GM20000 (cell line): ENCODE data around the gene AXDND1.

Source experiments
- DNase-seq: peaks from one replicate; pipeline ENCODE4 v3.0.0; 2012; ENCODE audit warnings: low spot score
- TF ChIP-seq, protein P1 (sequence below): IDR thresholded peaks from 2 replicates; pipeline ENCODE4 v1.5.1; 2012; ENCODE audit warnings: mild to moderate bottlenecking, control low read depth; ENCODE audit errors: extremely low read depth, missing control alignments

AXDND1 gene

DNA sequence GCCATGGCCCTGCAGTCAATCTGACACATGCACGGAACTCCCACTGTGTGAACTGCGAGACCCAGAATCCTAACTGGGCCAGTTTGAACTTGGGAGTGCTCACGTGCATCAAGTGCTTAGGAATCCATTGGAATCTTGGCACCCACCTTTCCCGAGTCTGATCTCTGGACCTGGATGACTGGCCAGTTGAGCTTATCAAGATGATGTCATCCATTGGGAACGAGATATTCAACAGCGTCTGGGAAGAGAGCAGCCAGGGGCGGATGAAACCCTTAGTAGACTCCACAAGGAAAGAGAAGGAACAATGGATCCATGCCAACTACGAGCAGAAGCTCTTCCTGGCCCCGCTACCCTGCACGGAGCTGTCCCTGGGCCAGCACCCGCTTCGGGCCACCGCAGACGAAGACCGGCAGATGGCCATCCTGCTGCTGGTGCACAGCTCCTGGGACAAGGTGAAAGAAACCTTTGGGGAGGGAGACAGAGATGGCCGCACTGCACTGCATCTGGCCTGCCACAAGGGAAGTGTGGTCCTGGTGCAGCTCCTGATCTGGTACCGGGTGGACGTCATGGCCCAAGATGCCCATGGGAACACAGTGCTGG is 222.8 kb downstream of the AXDND1 start:
- peak; percentile 15 for DNase-seq
- TF ChIP-seq, protein P1, sequence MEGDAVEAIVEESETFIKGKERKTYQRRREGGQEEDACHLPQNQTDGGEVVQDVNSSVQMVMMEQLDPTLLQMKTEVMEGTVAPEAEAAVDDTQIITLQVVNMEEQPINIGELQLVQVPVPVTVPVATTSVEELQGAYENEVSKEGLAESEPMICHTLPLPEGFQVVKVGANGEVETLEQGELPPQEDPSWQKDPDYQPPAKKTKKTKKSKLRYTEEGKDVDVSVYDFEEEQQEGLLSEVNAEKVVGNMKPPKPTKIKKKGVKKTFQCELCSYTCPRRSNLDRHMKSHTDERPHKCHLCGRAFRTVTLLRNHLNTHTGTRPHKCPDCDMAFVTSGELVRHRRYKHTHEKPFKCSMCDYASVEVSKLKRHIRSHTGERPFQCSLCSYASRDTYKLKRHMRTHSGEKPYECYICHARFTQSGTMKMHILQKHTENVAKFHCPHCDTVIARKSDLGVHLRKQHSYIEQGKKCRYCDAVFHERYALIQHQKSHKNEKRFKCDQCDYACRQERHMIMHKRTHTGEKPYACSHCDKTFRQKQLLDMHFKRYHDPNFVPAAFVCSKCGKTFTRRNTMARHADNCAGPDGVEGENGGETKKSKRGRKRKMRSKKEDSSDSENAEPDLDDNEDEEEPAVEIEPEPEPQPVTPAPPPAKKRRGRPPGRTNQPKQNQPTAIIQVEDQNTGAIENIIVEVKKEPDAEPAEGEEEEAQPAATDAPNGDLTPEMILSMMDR: no peak

DNA sequence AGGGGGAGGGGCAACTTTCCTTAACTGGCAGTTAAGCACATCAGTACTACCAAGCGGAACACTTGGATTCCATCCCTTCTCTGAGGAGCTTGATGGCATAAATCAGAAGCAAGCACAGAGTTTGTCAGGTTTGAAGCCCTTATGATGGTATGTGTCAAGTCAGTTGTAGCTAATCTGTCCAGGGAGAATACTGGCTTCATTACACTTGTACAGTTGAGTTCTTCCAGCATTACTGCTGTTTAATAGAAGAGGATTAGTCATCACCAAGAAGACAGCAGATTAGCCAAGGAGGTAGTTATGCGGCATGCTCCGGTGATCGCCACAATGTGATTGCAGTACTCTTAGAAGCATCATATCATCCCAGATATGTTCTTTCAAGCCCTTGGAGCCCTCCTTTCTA is 223.7 kb downstream of the AXDND1 start:
- TF ChIP-seq, protein P1: no peak
- no peak for DNase-seq

DNA sequence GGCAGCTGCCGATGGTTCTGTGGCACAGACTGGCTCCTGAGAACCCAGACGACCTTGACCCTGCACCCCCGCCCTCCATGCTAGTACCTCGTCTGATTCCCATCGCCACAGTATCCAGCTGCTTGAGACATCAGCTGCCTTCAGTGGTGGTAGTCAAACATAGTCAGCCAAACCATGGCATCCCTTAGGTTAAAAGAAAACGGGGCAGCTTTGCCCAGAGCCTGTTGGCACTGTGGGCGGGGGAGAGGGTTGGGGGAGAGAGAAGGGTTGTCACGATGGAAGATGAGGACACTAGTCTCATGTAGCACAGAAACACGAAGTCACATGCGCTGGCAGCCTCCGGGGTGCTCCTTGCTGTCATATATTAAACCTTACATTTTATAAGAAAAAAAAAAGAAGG is 224.9 kb downstream of the AXDND1 start:
- peak; percentile 9 for DNase-seq
- TF ChIP-seq, protein P1: no peak

DNA sequence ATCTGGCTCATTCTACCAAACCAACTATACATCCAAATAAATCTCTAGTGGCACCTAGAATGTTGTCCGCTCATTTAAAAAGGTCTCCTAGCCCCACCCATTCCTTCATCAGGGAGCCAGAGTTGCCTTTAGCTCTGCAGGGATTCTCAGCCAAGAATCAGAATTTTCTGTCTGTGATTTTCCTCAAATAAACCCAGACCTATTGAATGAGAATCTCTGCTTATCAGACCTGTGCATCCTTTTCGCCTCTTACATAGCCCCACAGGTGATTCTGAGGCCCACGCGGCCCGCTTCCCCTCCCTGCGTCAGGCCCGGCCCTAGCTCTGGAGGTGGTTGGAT is 225.5 kb downstream of the AXDND1 start:
- TF ChIP-seq, protein P1: no peak
- DNase-seq: no peak

DNA sequence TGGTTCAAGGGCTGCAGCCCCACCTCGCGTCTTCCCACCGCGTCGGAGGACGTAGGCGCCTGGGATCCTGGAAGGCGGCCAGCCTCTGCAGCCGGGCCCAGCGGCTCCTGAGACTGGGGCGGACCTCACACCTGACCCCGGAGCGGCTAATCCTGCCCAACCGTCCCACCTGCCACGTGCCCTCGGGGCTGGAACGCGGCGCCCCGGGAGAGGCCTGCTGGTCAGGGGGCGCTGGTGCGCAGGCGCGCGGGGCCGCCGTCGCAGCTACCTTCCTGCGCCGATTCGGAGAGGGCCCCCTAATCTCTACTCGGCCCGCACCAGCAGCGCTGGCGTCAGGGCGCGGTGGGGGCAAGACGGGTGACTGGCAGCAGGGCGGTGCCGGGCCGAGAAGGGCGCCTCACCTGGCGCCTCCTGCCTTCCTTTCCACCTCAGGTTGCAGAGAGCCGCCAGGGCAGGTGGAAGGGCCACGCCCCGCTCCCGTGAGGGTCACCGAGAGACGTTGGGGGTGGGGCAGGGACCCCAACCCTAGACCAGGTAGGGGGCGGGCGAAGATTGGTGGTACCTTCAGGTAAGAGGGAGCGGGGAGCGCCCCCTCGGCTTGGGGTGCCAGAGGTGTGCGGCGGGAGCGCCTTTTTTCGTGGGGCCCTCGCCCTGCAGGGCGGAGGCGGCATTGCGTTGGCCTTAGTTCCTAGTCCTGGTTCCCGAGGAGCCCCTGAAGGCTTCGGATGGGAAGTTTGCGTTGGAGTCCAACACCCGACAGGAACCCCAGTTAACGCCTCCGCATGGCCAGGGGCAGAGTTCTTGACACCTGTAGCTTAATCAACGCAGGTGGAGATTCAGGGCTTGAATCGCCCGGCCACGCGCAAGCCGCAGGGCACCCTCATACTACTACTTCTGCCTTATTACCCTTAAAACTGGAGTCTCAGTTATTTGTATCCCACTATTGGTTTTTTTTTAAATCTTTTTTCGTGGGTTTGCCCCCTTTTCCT is 226.1 kb downstream of the AXDND1 start, which contains the start of gene TDRD5:
Gene TDRD5, plus strand, starts transcription at position 241 of the 989 bp plus-strand sequence. CDS start 784 bp downstream, outside the sequence.
- TF ChIP-seq, protein P1: no peak
- DNase-seq: peak; percentile 36

DNA sequence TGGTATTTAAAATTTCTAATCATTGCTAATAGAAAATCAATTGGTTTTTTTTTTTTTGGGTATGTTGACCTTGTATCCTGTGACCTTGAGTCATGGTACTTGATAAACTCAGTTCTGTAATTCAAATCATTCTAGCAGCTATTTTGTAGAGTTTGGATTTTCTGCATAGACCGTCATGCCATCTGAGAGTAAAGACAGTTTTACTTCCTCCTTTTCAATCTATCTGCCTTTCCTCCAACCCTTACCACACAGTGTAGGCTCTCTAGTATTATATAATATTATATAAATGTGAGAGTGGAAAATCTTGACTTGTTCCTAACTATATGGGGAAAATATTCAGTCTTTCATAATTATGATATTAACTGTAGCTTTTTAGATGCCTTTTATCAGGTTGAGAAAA is 232.9 kb downstream of the AXDND1 start:
- TF ChIP-seq, protein P1: no peak
- peak; percentile 8 for DNase-seq

DNA sequence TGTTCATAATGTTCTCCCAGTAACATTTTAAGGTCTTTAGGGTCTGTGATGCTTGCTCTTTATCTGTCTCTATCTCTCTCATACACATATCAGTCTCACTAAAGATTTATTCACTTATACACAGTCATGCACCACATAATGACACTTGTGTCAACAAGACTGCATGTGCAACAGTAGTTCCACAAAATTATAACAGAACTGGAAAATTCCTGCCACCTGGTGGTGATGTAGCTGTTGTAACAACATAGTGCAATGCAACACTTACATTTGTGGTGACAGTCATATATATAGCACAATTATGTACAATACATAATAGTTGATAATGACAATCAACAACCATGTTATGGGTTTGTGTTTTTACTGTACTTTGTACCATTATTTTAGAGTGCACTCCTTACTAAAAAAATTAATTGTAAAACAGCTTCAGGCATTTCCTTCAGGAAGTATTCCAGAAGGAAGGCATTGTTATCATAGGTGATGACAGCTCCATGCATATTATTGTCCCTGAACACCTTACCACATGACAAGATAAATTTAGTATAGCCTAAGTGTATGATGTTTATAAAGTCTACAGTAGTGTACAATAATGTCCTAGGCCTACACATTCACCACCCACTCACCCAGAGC is 234.0 kb downstream of the AXDND1 start:
- TF ChIP-seq, protein P1: no peak
- DNase-seq: peak; percentile 22
